ENCODE measurements around the gene STXBP6.
"Not testable (repeated sequence)": the region's sequence is repeated elsewhere in the genome, so short reads cannot be mapped to it uniquely, and the experiment has no call there.

Gene STXBP6

DNA sequence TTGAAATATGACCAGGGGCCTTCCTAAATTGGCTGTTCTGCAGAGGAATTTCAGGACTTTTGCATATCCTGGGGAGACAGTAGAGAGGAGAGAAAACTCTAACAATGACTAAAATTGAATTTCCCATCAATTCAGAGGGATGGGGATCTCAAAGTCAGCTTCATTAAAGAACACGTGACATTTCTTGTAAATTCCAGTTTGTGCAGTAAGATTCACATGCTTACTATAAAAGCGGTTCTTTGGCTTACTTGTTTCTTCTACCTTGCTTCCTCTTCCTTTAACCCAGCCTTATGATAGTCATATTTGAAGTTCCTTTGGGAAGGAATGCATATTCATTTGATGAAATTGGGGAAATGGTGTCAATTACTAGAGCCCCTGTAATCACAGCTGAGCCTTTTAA lies 272.3 kb downstream of the STXBP6 start:
- Histone ChIP-seq H3K4me3 (ENCODE audit: low read length) (no peak overlapping the region), H3K4me2 (ENCODE audit: low read length) (no peak overlapping the region), H3K27ac (ENCODE audit: low read depth, low read length) (no peak overlapping the region), H3K36me3 (ENCODE audit: control insufficient read depth, low read length) (no peaks in the 10 kb centered on the region), H3K9me2 (replicated peaks; ENCODE audit: control insufficient read depth, low read length) (no peaks in the 10 kb centered on the region), H3K27me3 (ENCODE audit: control insufficient read depth, low read length) (no peaks in the 10 kb centered on the region), H4K20me1 (ENCODE audit: control insufficient read depth, insufficient read depth, low read depth, low read length) (no peaks in the 10 kb centered on the region), H3K9me3 (ENCODE audit: control insufficient read depth, insufficient read depth, low read length) (no peaks in the 10 kb centered on the region), H3K4me1 (ENCODE audit: control insufficient read depth, low read length) (no peaks in the 10 kb centered on the region), H3K79me2 (ENCODE audit: control insufficient read depth, low read length) (no peaks in the 10 kb centered on the region), H3F3A (ENCODE audit: control insufficient read depth, insufficient read depth) (no peaks in the 10 kb centered on the region)
- TF ChIP-seq, protein P1, sequence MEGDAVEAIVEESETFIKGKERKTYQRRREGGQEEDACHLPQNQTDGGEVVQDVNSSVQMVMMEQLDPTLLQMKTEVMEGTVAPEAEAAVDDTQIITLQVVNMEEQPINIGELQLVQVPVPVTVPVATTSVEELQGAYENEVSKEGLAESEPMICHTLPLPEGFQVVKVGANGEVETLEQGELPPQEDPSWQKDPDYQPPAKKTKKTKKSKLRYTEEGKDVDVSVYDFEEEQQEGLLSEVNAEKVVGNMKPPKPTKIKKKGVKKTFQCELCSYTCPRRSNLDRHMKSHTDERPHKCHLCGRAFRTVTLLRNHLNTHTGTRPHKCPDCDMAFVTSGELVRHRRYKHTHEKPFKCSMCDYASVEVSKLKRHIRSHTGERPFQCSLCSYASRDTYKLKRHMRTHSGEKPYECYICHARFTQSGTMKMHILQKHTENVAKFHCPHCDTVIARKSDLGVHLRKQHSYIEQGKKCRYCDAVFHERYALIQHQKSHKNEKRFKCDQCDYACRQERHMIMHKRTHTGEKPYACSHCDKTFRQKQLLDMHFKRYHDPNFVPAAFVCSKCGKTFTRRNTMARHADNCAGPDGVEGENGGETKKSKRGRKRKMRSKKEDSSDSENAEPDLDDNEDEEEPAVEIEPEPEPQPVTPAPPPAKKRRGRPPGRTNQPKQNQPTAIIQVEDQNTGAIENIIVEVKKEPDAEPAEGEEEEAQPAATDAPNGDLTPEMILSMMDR (IDR thresholded peaks at IDR 0.05; ENCODE audit: low read depth, low read length, poor library complexity, severe bottlenecking) = no peak
- no peak for TF ChIP-seq EZH2phosphoT487 (IDR thresholded peaks at IDR 0.05; ENCODE audit: borderline replicate concordance, low read length)

DNA sequence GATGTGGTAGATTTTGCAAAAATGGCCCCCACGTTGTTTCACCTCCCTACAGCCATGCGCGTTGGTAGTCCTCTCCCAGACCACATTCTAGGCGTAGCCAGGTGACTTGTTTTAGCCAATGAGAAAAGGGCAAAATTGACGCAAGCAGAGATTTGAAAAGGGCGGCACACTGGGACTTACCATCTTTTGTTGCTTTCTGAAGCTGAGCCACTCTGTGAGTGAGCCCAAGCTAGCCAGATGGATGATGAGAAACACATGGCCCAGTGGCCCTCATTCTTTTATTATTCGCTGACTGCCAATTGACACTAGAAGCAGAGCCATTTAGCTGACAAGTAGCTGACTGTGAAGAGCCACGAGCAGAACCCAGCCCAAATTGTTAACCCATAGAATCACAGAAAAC lies 274.0 kb downstream of the STXBP6 start:
- Histone ChIP-seq H3K4me3 (ENCODE audit: low read length) (no peak overlapping the region), H3K9me2 (replicated peaks; ENCODE audit: control insufficient read depth, low read length) (no peaks in the 10 kb centered on the region), H3K79me2 (ENCODE audit: control insufficient read depth, low read length) (no peaks in the 10 kb centered on the region), H3K4me1 (ENCODE audit: control insufficient read depth, low read length) (no peaks in the 10 kb centered on the region), H4K20me1 (ENCODE audit: control insufficient read depth, insufficient read depth, low read depth, low read length) (no peaks in the 10 kb centered on the region), H3F3A (ENCODE audit: control insufficient read depth, insufficient read depth) (no peaks in the 10 kb centered on the region), H3K27ac (ENCODE audit: low read depth, low read length) (no peak overlapping the region), H3K27me3 (ENCODE audit: control insufficient read depth, low read length) (no peaks in the 10 kb centered on the region), H3K4me2 (ENCODE audit: low read length) (no peak overlapping the region), H3K9me3 (ENCODE audit: control insufficient read depth, insufficient read depth, low read length) (no peaks in the 10 kb centered on the region), H3K36me3 (ENCODE audit: control insufficient read depth, low read length) (no peaks in the 10 kb centered on the region)
- TF ChIP-seq, protein P1 (IDR thresholded peaks at IDR 0.05; ENCODE audit: low read depth, low read length, poor library complexity, severe bottlenecking) = no peak
- TF ChIP-seq EZH2phosphoT487 (IDR thresholded peaks at IDR 0.05; ENCODE audit: borderline replicate concordance, low read length) = no peak

- Histone ChIP-seq H3K36me3 (ENCODE audit: control insufficient read depth, low read length) (no peaks in the 10 kb centered on the region), H4K20me1 (ENCODE audit: control insufficient read depth, insufficient read depth, low read depth, low read length) (no peaks in the 10 kb centered on the region), H3F3A (ENCODE audit: control insufficient read depth, insufficient read depth) (no peaks in the 10 kb centered on the region), H3K4me3 (ENCODE audit: low read length) (no peak overlapping the region), H3K4me2 (ENCODE audit: low read length) (no peak overlapping the region), H3K4me1 (ENCODE audit: control insufficient read depth, low read length) (no peaks in the 10 kb centered on the region), H3K27me3 (ENCODE audit: control insufficient read depth, low read length) (no peaks in the 10 kb centered on the region), H3K79me2 (ENCODE audit: control insufficient read depth, low read length) (no peaks in the 10 kb centered on the region), H3K9me2 (replicated peaks; ENCODE audit: control insufficient read depth, low read length) (no peaks in the 10 kb centered on the region), H3K9me3 (ENCODE audit: control insufficient read depth, insufficient read depth, low read length) (no peaks in the 10 kb centered on the region), H3K27ac (ENCODE audit: low read depth, low read length) (no peak overlapping the region)
- TF ChIP-seq EZH2phosphoT487 (IDR thresholded peaks at IDR 0.05; ENCODE audit: borderline replicate concordance, low read length) = no peak
- TF ChIP-seq, protein P1 (IDR thresholded peaks at IDR 0.05; ENCODE audit: low read depth, low read length, poor library complexity, severe bottlenecking) = no peak
These were observed 275.6 kb downstream of the STXBP6 start for GRCh38 chr14:24774187-24774915.

DNA sequence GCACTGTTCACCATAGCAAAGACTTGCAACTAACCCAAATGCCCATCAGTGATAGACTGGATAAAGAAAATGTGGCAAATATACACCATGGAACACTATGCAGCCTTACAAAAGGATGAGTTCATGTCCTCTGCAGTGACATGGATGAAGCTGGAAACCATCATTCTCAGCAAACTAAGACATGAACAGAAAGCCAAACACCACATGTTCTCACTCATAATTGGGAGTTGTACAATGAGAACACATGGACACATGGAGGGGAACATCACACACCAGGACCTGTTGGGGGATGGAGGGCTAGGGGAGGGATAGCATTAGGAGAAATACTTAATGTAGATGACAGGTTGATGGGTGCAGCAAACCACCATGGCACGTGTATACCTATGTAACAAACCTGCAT lies 276.4 kb downstream of the STXBP6 start:
- H3K27me3 ChIP-seq (ENCODE audit: control insufficient read depth, low read length); H3K4me2 ChIP-seq (ENCODE audit: low read length); H3K79me2 ChIP-seq (ENCODE audit: control insufficient read depth, low read length); H3K4me3 ChIP-seq (ENCODE audit: low read length); H3K4me1 ChIP-seq (ENCODE audit: control insufficient read depth, low read length); H3K9me3 ChIP-seq (ENCODE audit: control insufficient read depth, insufficient read depth, low read length); H3K36me3 ChIP-seq (ENCODE audit: control insufficient read depth, low read length); H3F3A ChIP-seq (ENCODE audit: control insufficient read depth, insufficient read depth); H4K20me1 ChIP-seq (ENCODE audit: control insufficient read depth, insufficient read depth, low read depth, low read length); H3K9me2 ChIP-seq (replicated peaks; ENCODE audit: control insufficient read depth, low read length); H3K27ac ChIP-seq (ENCODE audit: low read depth, low read length): not testable (repeated sequence)
